Transverse colon (tissue), 4 donors: ENCODE results near the gene PNISR. TPM values are rescaled to one million over a fixed set of nuclear protein-coding genes. Genes with fewer than 3 reads are reported as not detected.
A peak's percentile ranks its signal among the peaks of the same experiment; 100 is the strongest.
"Not testable (repeated sequence)": the region's sequence is repeated elsewhere in the genome, so short reads cannot be mapped to it uniquely, and the experiment has no call there.

Experiments used
- DNase-seq: peaks from one replicate; pipeline ENCODE4 v3.0.0-alpha.2; 2019
- H3K27ac ChIP-seq, 4 donors: fragments of 200-600 bp; sonication (generic); 2 replicates each; pipeline ENCODE4 v1.5.1; 2016 to 2018; ENCODE audit warnings: inconsistent platforms in 4 of 4
- H3K27me3 ChIP-seq: fragments of 200-600 bp; sonication (generic); 2 replicates; pipeline ENCODE4 v1.5.1; 2017; ENCODE audit warnings: inconsistent platforms
- H3K36me3 ChIP-seq, 4 donors: fragments of 200-600 bp; sonication (generic); 2 replicates each; pipeline ENCODE4 v1.5.1; 2017 to 2019; ENCODE audit warnings: inconsistent platforms in 4 of 4
- H3K4me1 ChIP-seq, 4 donors: fragments of 200-600 bp; sonication (generic); 2 replicates each; pipeline ENCODE4 v1.5.1; 2017 to 2020; ENCODE audit warnings: inconsistent platforms in 4 of 4
- H3K4me3 ChIP-seq, 4 donors: fragments of 200-600 bp; sonication (generic); 1 replicate in 1 of 4; 2 replicates in 3 of 4; pipeline versions ENCODE4 v1.5.1 to v1.6.1; 2017 to 2019; ENCODE audit warnings: inconsistent platforms in 4 of 4
- H3K9me3 ChIP-seq, 2 donors: fragments of 200-600 bp; sonication (generic); 2 replicates each; pipeline ENCODE4 v1.5.1; 2017 to 2019; ENCODE audit warnings: inconsistent platforms in 2 of 2
- CTCF ChIP-seq, 5 experiments: fragments of 200-600 bp in 3 of 5; fragments of 450-650 bp in 2 of 5; sonication (generic) in 3 of 5; IDR thresholded peaks; 1 replicate in 2 of 5; 2 replicates in 3 of 5; pipeline ENCODE4 v1.5.1; 2016 to 2017; ENCODE audit warnings: antibody characterized with exemption in 5 of 5, inconsistent platforms in 3 of 5, mild to moderate bottlenecking in 2 of 5, moderate library complexity in 1 of 5
- EP300 ChIP-seq: sonication (generic); formaldehyde crosslinking; IDR thresholded peaks from one replicate; pipeline ENCODE4 v1.6.1; 2017; ENCODE audit warnings: antibody characterized with exemption, low read depth
- POLR2A ChIP-seq: fragments of 450-650 bp; IDR thresholded peaks from one replicate; pipeline ENCODE4 v1.6.1; 2016; ENCODE audit warnings: antibody characterized with exemption, mild to moderate bottlenecking, moderate library complexity
- POLR2AphosphoS5 ChIP-seq, 3 donors: sonication (generic); formaldehyde crosslinking; IDR thresholded peaks; one replicate each; pipeline ENCODE4 v1.6.1; 2016; ENCODE audit warnings: antibody characterized with exemption in 3 of 3
- whole genome bisulfite sequencing, 2 donors: methylation state at CpG; one replicate each; pipeline ENCODE4 v1.1.5; 2018; ENCODE audit warnings: low coverage in 1 of 2; 5-methylcytosine and 5-hydroxymethylcytosine counted together
- in situ Hi-C, 4 donors: fragments of 200-750 bp; cut with MboI; loops; one replicate each; pipeline versions ENCODE4 v1.15.0 to v1.15.1; 2017; ENCODE audit warnings: low sequenced_read_pairs in 3 of 4, low pct_ligation_motif_present in 1 of 4, low pct_unique_long_range_greater_than_20kb in 1 of 4
- intact Hi-C: fragments of 100-400 bp; cut with DNase I; formaldehyde crosslinking; loops from one replicate; pipeline ENCODE4 v1.15.1; 2023; ENCODE audit warnings: low total_unique reads
- total RNA-seq, 4 donors: library from RNA; depleted of rRNA; stranded (reverse); fragments of >200 nt; gene quantifications; one replicate each; pipeline ENCODE4 v1.1.0, GENCODE V29; 2016

The PNISR gene
- total RNA-seq = 100 to 1,000 TPM; 118 to 374 (median 219) TPM

DNA sequence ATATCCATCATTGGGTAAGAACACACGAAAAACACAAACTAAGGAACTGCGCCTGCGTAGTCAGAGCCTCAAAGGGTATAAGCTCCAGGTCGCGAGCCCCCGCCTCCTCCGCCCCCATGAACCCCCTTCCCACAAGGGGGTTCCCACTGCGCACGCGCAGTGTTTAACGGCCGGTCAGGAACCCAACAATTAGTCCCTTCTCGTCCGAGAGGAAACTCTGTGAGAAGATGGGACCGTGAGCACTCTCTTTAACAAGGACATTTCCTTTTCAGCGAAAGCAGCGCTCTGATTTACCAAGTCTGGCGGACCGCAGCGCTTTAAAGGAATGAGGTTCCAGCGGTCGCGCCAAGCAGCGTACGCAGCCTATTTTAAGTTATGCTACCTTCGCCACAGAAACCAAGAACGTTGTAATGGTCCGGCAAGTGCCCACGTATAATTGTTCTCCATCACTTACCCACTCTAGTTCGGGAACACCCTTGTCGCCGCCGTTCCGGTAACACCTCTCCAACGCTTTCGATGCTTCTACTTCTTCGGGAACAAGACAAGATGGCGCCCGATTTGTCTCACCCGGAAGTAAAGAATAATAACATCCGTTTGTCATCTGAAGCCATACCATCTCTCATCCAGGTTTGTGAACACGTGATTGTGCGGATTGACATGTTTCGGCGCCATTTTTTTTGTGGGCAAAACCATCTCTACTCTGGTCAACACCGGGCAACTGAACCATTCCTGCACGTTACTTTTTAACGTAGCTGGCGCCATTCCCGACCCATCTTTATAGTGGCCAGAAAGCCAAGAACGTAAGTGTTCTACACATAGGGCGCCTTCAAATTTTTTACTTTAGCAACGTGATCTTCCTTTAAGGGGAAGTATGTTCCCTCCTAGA is at the start of gene PNISR:
Gene PNISR (minus strand): TSS at position 548 of the 886 bp plus-strand sequence. CDS start 10,649 bp downstream, outside the sequence.
- Histone ChIP-seq H3K9me3 (no peaks in the 10 kb centered on the region), H3K4me3 (peak within 1 kb of the TSS; percentile 60 to 74 (median 65)), H3K36me3 (no peaks in the 10 kb centered on the region), H3K27me3 (no peaks in the 10 kb centered on the region), H3K27ac (peak within 1 kb of the TSS; percentile 95 to 98 (median 96)), H3K4me1 (peaks cover 23 to 62% (median 41%) of the 10 kb centered on the region in 4 donors)
- TF ChIP-seq CTCF (IDR thresholded peaks at IDR 0.05) = no peak
- peak; percentile 44 for TF ChIP-seq POLR2A
- peak in 2 of 3 donors; percentile 50 to 74 for TF ChIP-seq POLR2AphosphoS5 (IDR thresholded peaks at IDR 0.05)
- no peak for TF ChIP-seq EP300
- DNase-seq = peak; percentile 92
- intact Hi-C loops = no loop called here
- 1 to 2% methylated on average over 27 to 53 of the region's 53 CpGs for WGBS, 2 donors
- in situ Hi-C loops = no loop called here

DNA sequence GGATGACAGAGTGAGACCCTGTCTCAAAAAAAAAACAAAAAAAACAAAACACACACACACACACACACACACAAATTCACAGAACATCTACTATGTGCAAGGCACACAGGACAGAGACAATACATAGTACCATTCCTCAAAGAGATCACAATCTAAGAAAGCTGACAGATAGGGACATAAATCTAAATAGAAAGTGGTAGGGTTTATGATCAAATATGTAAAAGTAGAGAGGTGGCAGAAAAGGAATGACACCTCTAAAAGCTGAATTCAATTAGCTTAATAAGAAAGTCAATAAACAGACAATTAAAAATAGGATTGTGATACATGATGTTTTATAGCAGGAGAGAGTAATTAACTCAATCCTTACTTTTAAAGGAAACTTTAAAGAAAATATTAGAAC is 48.6 kb upstream of the PNISR start:
- H3K9me3 ChIP-seq = no peaks in the 10 kb centered on the region
- intact Hi-C loops (loop anchor here (5.0 kb wide), 1 partner anchor 274 kb away; no protein-coding TSS in a partner anchor), in situ Hi-C loops (no loop called here)
- no peak for TF ChIP-seq POLR2A
- no peak for TF ChIP-seq EP300
- TF ChIP-seq CTCF (IDR thresholded peaks at IDR 0.05) = no peak
- no peak for TF ChIP-seq POLR2AphosphoS5 (IDR thresholded peaks at IDR 0.05)
- H3K4me3 ChIP-seq = no peak overlapping the region
- H3K36me3 ChIP-seq = no peaks in the 10 kb centered on the region
- no peaks in the 10 kb centered on the region for H3K4me1 ChIP-seq
- DNase-seq = no peak
- H3K27me3 ChIP-seq = no peaks in the 10 kb centered on the region
- H3K27ac ChIP-seq = no peak overlapping the region

DNA sequence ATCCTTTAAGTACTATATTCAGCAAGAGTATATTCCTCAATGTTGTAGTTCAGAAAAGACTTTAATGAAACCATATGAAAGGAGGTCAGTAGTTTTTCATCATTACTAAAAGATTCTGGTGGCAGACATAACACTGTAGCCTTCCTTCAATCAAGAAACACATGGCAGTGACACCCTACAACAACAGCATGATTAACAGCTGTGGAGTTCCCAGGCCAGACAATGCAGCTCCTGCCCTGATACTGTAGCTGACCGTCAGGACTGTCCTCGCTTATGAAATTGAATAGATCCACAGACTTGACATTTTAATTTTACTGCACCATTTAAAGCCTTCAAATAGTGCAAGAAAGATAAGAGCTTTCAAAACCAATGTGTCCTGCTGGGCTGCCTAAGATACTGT is 46.5 kb upstream of the PNISR start:
- Histone ChIP-seq H3K9me3 (no peaks in the 10 kb centered on the region), H3K4me1 (no peaks in the 10 kb centered on the region), H3K36me3 (no peaks in the 10 kb centered on the region), H3K4me3 (no peak overlapping the region), H3K27ac (no peak overlapping the region), H3K27me3 (no peaks in the 10 kb centered on the region)
- in situ Hi-C loops = no loop called here
- intact Hi-C loops = loop anchor here (5.0 kb wide), 1 partner anchor 276 kb away; no protein-coding TSS in a partner anchor
- WGBS, 2 donors = 87 to 93% methylated on average over 2 of the region's 2 CpGs
- no peak for DNase-seq
- TF ChIP-seq CTCF (IDR thresholded peaks at IDR 0.05) = no peak
- no peak for TF ChIP-seq POLR2A
- TF ChIP-seq EP300 = no peak
- no peak for TF ChIP-seq POLR2AphosphoS5 (IDR thresholded peaks at IDR 0.05)

DNA sequence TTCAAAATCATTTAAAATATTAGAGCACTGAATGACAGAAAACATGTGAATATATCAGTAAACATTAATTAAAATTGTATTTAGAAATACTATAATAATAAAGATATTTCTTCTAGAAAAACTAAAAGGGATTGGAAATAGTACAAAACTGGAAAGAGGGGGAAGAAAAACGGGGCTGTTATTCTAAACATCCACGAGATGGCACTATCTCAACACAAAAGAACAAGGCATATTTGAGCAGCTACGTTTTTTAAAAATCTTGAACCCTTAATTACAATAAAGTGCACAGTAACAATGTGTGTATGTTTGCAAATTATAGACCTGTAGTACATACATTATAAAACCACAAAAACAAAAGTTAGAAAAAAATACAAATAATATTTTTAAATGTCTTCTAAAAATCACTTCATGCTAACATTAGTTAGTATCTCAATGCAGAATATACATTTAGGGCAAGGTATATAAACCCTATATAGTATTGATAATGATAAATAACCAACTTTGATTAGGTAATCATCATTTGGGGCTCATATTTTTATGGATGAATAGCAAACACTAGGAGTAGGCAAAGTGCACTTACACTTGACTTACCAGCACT is 42.5 kb upstream of the PNISR start:
- WGBS, 2 donors = 3 to 4% methylated on average over 3 of the region's 3 CpGs
- Histone ChIP-seq H3K36me3 (peaks cover 0 to 4% (median 0%) of the 10 kb centered on the region in 4 donors), H3K4me3 (no peak overlapping the region), H3K27ac (no peak overlapping the region), H3K4me1 (no peaks in the 10 kb centered on the region), H3K27me3 (no peaks in the 10 kb centered on the region), H3K9me3 (no peaks in the 10 kb centered on the region)
- intact Hi-C loops = no loop called here
- TF ChIP-seq EP300 (no peak), CTCF (IDR thresholded peaks at IDR 0.05) (peak; percentile 55 to 62 (median 59))
- no peak for DNase-seq
- in situ Hi-C loops = loop anchor here (5.0 to 10.0 kb wide), 2 partner anchors 277 to 280 kb away; no protein-coding TSS in a partner anchor

- H3K27me3 ChIP-seq, intact Hi-C loops, H3K4me3 ChIP-seq, H3K4me1 ChIP-seq, in situ Hi-C loops, DNase-seq, H3K36me3 ChIP-seq, H3K27ac ChIP-seq, H3K9me3 ChIP-seq: not testable (repeated sequence)
- WGBS, 2 donors = 97 to 100% methylated on average over 2 of the region's 2 CpGs
These were observed 34.0 kb upstream of the PNISR start for GRCh38 chr6:99459133-99459532.
